ENCODE results near the gene GATAD2B.

- no peak for TF ChIP-seq POLR2A (IDR thresholded peaks at IDR 0.05)
- no peak for TF ChIP-seq CTCF (IDR thresholded peaks at IDR 0.05 in 4 of 5, conservative IDR thresholded peaks at IDR 0.05 in 1 of 5)
Observed at GRCh38 chr1:153778051-153778823, 144.5 kb downstream of the GATAD2B start.
